SK-N-MC (cell line): ENCODE data around the gene DDAH2.

Experiments
- EZH2 ChIP-seq: fragments of 200-600 bp; sonication (generic); IDR thresholded peaks from one replicate; pipeline ENCODE4 v1.6.1; 2017; ENCODE audit warnings: antibody characterized with exemption
- POLR2AphosphoS5 ChIP-seq: IDR thresholded peaks from 2 replicates; pipeline ENCODE4 v1.6.1; 2012; ENCODE audit warnings: mild to moderate bottlenecking, low read depth, low read length, borderline replicate concordance

- TF ChIP-seq POLR2AphosphoS5: no peak
- no peak for TF ChIP-seq EZH2
These were observed 22.5 kb downstream of the DDAH2 start, which contains the start of gene LY6G6F for GRCh38 chr6:31706599-31706998.
